H1 (cell line): ENCODE results near the gene DCDC1.

Experiments
- ATF2 ChIP-seq: IDR thresholded peaks from 2 replicates; pipeline ENCODE4 v1.6.1; 2012; ENCODE audit warnings: low read length, inconsistent platforms
- BRCA1 ChIP-seq: IDR thresholded peaks from 2 replicates; pipeline ENCODE4 v1.6.1; 2012; ENCODE audit warnings: low read depth, low read length, improper control_type of control experiment
- CTCF ChIP-seq, 3 experiments: IDR thresholded peaks; 1 replicate in 2 of 3; 2 replicates in 1 of 3; pipeline versions ENCODE4 v1.5.1 to v1.6.1; 2011; ENCODE audit warnings: low read length in 3 of 3, mild to moderate bottlenecking in 3 of 3, inconsistent platforms in 2 of 3, low read depth in 1 of 3, moderate library complexity in 1 of 3; ENCODE audit not compliant: insufficient read depth in 1 of 3; ENCODE audit errors: control extremely low read depth in 1 of 3
- EP300 ChIP-seq, 2 experiments: IDR thresholded peaks; 1 replicate in 1 of 2; 2 replicates in 1 of 2; pipeline ENCODE4 v1.6.1; 2011 to 2012; ENCODE audit warnings: low read depth in 2 of 2, low read length in 2 of 2, mild to moderate bottlenecking in 2 of 2, borderline replicate concordance in 1 of 2, inconsistent platforms in 1 of 2, moderate library complexity in 1 of 2
- EZH2 ChIP-seq: fragments of 200-600 bp; sonication (generic); IDR thresholded peaks from 2 replicates; pipeline ENCODE4 v1.7.1; 2012; ENCODE audit warnings: low read depth, mild to moderate bottlenecking, moderate library complexity, low read length, inconsistent platforms; ENCODE audit not compliant: severe bottlenecking
- GABPA ChIP-seq: IDR thresholded peaks from 2 replicates; pipeline ENCODE4 v1.6.1; 2011; ENCODE audit warnings: mild to moderate bottlenecking, low read length, moderate library complexity, borderline replicate concordance; ENCODE audit not compliant: insufficient read depth
- JUN ChIP-seq: IDR thresholded peaks from 2 replicates; pipeline ENCODE4 v1.6.1; 2011; ENCODE audit warnings: low read depth, mild to moderate bottlenecking, improper control_type of control experiment, low read length
- POLR2A ChIP-seq, 2 experiments: IDR thresholded peaks; 1 replicate in 1 of 2; 2 replicates in 1 of 2; pipeline ENCODE4 v1.6.1; 2011; ENCODE audit warnings: low read depth in 2 of 2, low read length in 2 of 2, mild to moderate bottlenecking in 2 of 2; ENCODE audit errors: control extremely low read depth in 1 of 2
- POLR2AphosphoS5 ChIP-seq: IDR thresholded peaks from 2 replicates; pipeline ENCODE4 v1.6.1; 2011; ENCODE audit warnings: low read depth, low read length
- TAF1 ChIP-seq: IDR thresholded peaks from 2 replicates; pipeline ENCODE4 v1.6.1; 2011; ENCODE audit warnings: mild to moderate bottlenecking, low read depth, low read length
- ZNF274 ChIP-seq: IDR thresholded peaks from 2 replicates; pipeline ENCODE4 v1.7.0; 2012; ENCODE audit warnings: low read length, borderline replicate concordance; ENCODE audit errors: extremely low read depth
- TF ChIP-seq, protein P1 (sequence below): IDR thresholded peaks from 2 replicates; pipeline ENCODE4 v1.6.1; 2012; ENCODE audit warnings: inconsistent platforms

DNA sequence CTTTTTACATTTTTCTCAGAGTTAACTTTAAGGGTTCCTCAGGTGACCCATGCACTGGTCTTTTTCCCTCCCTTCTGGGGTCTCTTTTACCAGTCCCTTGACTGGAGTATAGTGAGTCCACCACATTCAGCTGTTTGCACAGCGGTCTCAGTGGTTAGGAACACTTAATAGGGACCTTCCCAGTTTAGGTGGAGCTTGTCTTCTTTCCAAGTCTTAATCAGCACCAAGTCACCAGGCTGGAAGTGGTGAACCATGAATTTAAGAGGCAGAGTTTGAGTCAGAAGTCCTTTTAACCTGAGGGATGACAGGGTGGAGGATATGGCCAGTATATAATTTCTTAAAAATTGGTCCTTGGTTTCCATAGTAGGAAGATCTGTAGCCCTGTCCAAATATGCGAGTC, 433.7 kb downstream of the DCDC1 start:
- no peak for TF ChIP-seq POLR2AphosphoS5
- no peak for TF ChIP-seq POLR2A (IDR thresholded peaks at IDR 0.05; ENCODE audit: control extremely low read depth in 1 of 2, low read depth in 2 of 2, low read length in 2 of 2)
- TF ChIP-seq EZH2 = no peak
- no peak for TF ChIP-seq CTCF (IDR thresholded peaks at IDR 0.05; ENCODE audit: control extremely low read depth in 1 of 3, insufficient read depth in 1 of 3, low read depth in 1 of 3, low read length in 3 of 3)
- TF ChIP-seq, protein P1, sequence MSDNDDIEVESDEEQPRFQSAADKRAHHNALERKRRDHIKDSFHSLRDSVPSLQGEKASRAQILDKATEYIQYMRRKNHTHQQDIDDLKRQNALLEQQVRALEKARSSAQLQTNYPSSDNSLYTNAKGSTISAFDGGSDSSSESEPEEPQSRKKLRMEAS = no peak
- no peak for TF ChIP-seq EP300 (IDR thresholded peaks at IDR 0.05; ENCODE audit: borderline replicate concordance in 1 of 2, low read depth in 2 of 2, low read length in 2 of 2)
- TF ChIP-seq ATF2 = no peak
- no peak for TF ChIP-seq TAF1
- TF ChIP-seq GABPA = no peak
- no peak for TF ChIP-seq JUN
- TF ChIP-seq BRCA1 = no peak
- no peak for TF ChIP-seq ZNF274
